Stimulated activated CD8-positive, alpha-beta memory T cell treated with anti-CD3 and anti-CD28 coated beads, Interleukin-7, amount 100 ng/mL, for 1 hour (primary cell): ENCODE measurements around the gene IQSEC1.

Source experiments
- DNase-seq, 2 donors: peaks; one replicate each; pipeline ENCODE4 v3.0.0-alpha.2; 2020; ENCODE audit warnings: low read depth in 2 of 2

The IQSEC1 gene

GRCh38 chr3:13028010-13028821 lies 45.0 kb downstream of the IQSEC1 start:
- DNase-seq = no peak

- DNase-seq = no peak
These were observed 46.1 kb downstream of the IQSEC1 start for GRCh38 chr3:13027154-13027553.

GRCh38 chr3:13026534-13026933 lies 46.7 kb downstream of the IQSEC1 start:
- no peak for DNase-seq

- DNase-seq = no peak
These were observed 47.3 kb downstream of the IQSEC1 start for GRCh38 chr3:13025778-13026518.

- no peak for DNase-seq
These were observed 48.1 kb downstream of the IQSEC1 start for GRCh38 chr3:13025090-13025489.

GRCh38 chr3:13024765-13025065 lies 48.5 kb downstream of the IQSEC1 start:
- no peak for DNase-seq

GRCh38 chr3:13023971-13024764 lies 49.1 kb downstream of the IQSEC1 start:
- no peak for DNase-seq

GRCh38 chr3:13023235-13023970 lies 49.8 kb downstream of the IQSEC1 start:
- DNase-seq = no peak

GRCh38 chr3:13022348-13023234 lies 50.6 kb downstream of the IQSEC1 start:
- DNase-seq = no peak

GRCh38 chr3:13021141-13022114 lies 51.8 kb downstream of the IQSEC1 start:
- no peak for DNase-seq

- no peak for DNase-seq
These were observed 53.0 kb downstream of the IQSEC1 start for GRCh38 chr3:13020159-13020750.

- no peak for DNase-seq
These were observed 53.8 kb downstream of the IQSEC1 start for GRCh38 chr3:13019243-13020095.

- no peak for DNase-seq
These were observed 54.5 kb downstream of the IQSEC1 start for GRCh38 chr3:13018561-13019242.

GRCh38 chr3:13018043-13018451 lies 55.2 kb downstream of the IQSEC1 start:
- no peak for DNase-seq

GRCh38 chr3:13017361-13018042 lies 55.7 kb downstream of the IQSEC1 start:
- no peak for DNase-seq

- DNase-seq = no peak
These were observed 56.4 kb downstream of the IQSEC1 start for GRCh38 chr3:13016721-13017255.
